HG02798 (cell line): ENCODE results near the gene C14orf180.

ENCODE experiments used
- ATAC-seq: cut with Tn5 transposase; IDR thresholded peaks from one replicate; pipeline ENCODE4 v1.9.1; 2021; ENCODE audit warnings: mild to moderate bottlenecking; ENCODE audit not compliant: unreplicated experiment, poor library complexity

The C14orf180 gene

GRCh38 chr14:104639471-104639870 lies 59.9 kb downstream of the C14orf180 start:
- no peak for ATAC-seq
